NCI-H128 (cell line): ENCODE data around the gene MSS51.
"Not testable (repeated sequence)": the region's sequence is repeated elsewhere in the genome, so short reads cannot be mapped to it uniquely, and the experiment has no call there.

Source experiments
- DNase-seq: peaks from one replicate; lab custom pipeline; 2025; ENCODE audit not compliant: unreplicated experiment; lab: John Stamatoyannopoulos, UW

The MSS51 gene

GRCh38 chr10:73414230-73414945 lies 19.0 kb downstream of the MSS51 start:
- DNase-seq: no peak

- DNase-seq: peak; percentile 51
Observed at GRCh38 chr10:73413528-73414229, 19.7 kb downstream of the MSS51 start, which contains the start of gene ANXA7. ANXA7 (minus strand) TSS chr10:73414058; CDS start chr10:73400856, 13,202 bp downstream.

- DNase-seq: no peak
Observed at GRCh38 chr10:73413108-73413527, 20.2 kb downstream of the MSS51 start.

GRCh38 chr10:73410897-73411296 lies 22.5 kb downstream of the MSS51 start:
- DNase-seq: no peak

GRCh38 chr10:73408978-73409521 lies 24.3 kb downstream of the MSS51 start:
- no peak for DNase-seq

GRCh38 chr10:73408061-73408460 lies 25.3 kb downstream of the MSS51 start:
- no peak for DNase-seq

DNA sequence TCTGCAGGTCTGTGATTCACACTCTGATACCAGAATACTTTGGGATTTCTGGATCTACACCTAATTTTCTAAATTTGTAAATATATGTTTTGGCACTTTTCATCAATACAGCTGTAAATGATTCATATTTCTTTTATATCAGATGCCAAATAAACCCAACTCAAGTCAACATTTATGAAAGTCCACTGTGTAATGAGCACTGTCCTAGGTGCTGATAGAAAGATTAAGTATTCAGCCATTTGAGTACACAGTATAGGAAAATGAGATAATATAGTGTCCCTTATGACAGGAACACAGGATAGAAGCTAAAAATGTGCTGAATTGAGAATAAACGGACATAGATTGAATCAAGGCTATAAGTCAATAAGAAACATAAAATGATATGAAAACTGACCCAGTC lies 25.9 kb downstream of the MSS51 start:
- DNase-seq: no peak

GRCh38 chr10:73406846-73407245 lies 26.5 kb downstream of the MSS51 start:
- no peak for DNase-seq

DNA sequence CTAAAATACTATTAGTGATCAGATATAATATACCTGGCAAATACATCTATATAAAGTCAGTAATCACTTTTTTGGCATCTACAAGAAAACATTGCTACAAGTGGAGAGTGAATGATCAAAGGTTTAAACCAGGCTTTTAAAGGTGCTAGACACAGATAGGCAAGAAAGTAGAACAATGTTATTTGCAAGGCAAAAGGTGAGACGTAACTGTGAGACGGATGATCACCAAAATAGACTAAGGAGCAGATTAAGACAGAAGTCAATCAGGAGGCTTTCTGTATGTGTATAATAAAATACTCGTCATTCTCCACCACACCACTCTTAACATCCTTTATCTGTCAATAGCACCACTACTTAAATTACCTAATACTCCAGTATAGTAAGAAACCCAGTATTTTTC lies 27.8 kb downstream of the MSS51 start:
- no peak for DNase-seq

DNA sequence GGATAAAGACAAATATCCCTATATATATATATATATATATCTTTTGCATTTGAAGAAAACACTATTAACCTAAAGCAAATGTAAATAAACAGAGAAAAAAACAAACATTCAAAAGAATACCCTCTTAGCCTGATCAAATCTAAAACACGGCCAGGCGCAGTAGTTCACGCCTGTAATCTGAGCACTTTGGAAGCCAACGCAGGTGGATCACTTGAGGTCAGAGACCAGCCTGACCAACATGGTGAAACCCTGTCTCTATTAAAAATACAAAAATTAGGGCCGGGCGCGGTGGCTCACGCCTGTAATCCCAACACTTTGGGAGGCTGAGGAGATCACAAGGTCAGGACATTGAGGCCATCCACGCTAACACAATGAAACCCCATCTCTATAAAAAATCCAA lies 28.7 kb downstream of the MSS51 start:
- no peak for DNase-seq

GRCh38 chr10:73401636-73402035 lies 31.7 kb downstream of the MSS51 start:
- DNase-seq: no peak

DNA sequence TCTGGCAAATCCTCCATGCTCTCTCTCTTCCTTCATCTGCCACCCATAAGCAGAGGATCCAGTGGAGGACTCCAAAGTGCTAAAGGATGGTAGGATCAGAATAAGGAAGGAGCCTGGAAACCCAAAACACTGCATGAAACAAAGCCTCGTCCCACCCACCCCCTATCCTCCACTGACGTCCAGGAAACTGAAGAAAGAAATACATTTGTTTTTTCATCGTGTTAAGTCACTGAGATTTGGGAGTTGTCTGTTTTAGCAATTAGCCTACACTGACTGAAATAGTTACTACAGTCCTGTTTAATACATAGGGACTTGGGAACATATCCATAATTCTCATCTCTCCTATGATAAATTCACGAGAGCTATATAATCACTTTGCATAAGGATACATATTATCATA lies 34.3 kb downstream of the MSS51 start:
- DNase-seq: no peak

- no peak for DNase-seq
Observed at GRCh38 chr10:73398024-73398423, 35.3 kb downstream of the MSS51 start.

- DNase-seq: not testable (repeated sequence)
Observed at GRCh38 chr10:73394325-73394724, 39.0 kb downstream of the MSS51 start.

DNA sequence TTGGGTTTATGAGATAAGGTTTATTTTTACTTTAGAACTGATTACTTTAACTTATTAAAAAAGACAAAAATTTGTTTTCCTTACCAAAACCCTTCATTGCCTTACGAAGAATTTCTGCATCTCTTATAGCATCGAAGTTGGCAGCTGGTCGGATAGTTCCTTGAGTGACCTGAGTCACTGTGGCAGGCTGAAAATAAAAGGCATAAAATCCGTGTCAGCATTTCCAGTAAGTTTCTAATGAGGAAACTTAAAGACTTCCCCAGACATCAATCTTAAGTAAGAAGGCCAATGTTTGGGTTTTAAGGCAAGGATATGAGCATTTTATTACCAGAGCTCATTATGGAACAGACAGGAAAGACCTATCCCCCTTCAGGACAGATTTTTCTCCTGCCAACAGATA lies 45.1 kb downstream of the MSS51 start:
- DNase-seq: no peak

DNA sequence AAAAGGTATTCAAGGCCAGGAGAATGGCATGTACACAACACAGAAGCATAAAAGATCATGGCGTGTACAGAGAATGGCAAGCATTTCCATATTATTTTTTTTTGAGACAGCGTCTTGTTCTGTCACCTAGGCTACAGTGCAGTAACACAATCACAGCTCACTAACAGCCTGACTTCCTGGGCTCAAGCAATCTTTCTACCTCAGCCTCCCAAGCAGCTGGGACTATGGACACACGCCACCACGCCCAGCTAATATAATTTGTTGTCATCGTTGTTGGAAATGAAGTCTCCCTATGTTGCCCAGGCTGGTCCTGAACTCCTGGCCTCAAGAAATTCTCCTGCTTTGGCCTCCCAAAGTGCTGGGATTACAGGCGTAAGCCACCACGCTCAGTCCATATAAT lies 46.8 kb downstream of the MSS51 start:
- no peak for DNase-seq

- DNase-seq: no peak
Observed at GRCh38 chr10:73379064-73379748, 54.2 kb downstream of the MSS51 start.

DNA sequence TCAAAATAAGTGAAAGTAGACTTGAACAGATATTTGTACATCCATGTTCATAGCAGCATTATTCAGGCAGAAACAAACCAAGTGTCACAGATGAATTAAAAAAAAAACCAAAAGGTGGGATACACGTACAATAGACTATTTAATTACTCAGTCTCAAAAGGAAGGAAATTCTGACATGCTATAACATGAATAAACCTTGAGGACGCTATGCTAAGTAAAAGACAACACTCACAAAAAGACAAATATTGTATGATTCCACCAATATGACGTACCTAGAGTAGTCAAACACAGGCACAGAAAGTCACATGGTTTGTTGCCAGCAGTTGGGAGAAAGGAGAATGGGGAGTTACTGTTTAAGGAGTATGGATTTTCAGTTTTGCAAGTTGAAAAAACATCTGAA lies 56.7 kb downstream of the MSS51 start:
- DNase-seq: no peak
